Uterus (tissue), 4 donors: ENCODE results near the gene PTPRN2. TPM values are rescaled to one million over a fixed set of nuclear protein-coding genes. Genes with fewer than 3 reads are reported as not detected.
"Not testable (repeated sequence)": the region's sequence is repeated elsewhere in the genome, so short reads cannot be mapped to it uniquely, and the experiment has no call there.

Experiments
- DNase-seq, 2 donors: peaks; one replicate each; pipeline ENCODE4 v3.0.0-alpha.2; 2019 to 2020
- H3K27ac ChIP-seq, 2 donors: fragments of 200-600 bp; sonication (generic); 1 replicate in 1 of 2; 2 replicates in 1 of 2; pipeline ENCODE4 v1.5.1; 2016 to 2018
- H3K27me3 ChIP-seq, 2 donors: fragments of 200-600 bp; sonication (generic); one replicate each; pipeline ENCODE4 v1.5.1; 2018 to 2019; ENCODE audit warnings: control low read depth in 1 of 2
- H3K36me3 ChIP-seq, 2 donors: fragments of 200-600 bp; sonication (generic); one replicate each; pipeline ENCODE4 v1.5.1; 2019; ENCODE audit warnings: control low read depth in 1 of 2
- H3K4me1 ChIP-seq, 2 donors: fragments of 200-600 bp; sonication (generic); one replicate each; pipeline ENCODE4 v1.5.1; 2018 to 2019; ENCODE audit warnings: control low read depth in 1 of 2
- H3K4me3 ChIP-seq, 2 donors: fragments of 200-600 bp; sonication (generic); 1 replicate in 1 of 2; 2 replicates in 1 of 2; pipeline ENCODE4 v1.5.1; 2018 to 2019; ENCODE audit warnings: mild to moderate bottlenecking in 1 of 2
- H3K9me3 ChIP-seq, 2 donors: fragments of 200-600 bp; sonication (generic); one replicate each; pipeline ENCODE4 v1.5.1; 2019; ENCODE audit warnings: control low read depth in 1 of 2
- CTCF ChIP-seq, 4 experiments: fragments of 200-600 bp in 2 of 4; fragments of 450-650 bp in 2 of 4; sonication (generic) in 2 of 4; IDR thresholded peaks; one replicate each; pipeline ENCODE4 v1.5.1; 2016 to 2019; ENCODE audit warnings: antibody characterized with exemption in 4 of 4, mild to moderate bottlenecking in 2 of 4, moderate library complexity in 1 of 4
- POLR2A ChIP-seq, 2 donors: fragments of 450-650 bp; IDR thresholded peaks; one replicate each; pipeline ENCODE4 v1.6.1; 2016; ENCODE audit warnings: antibody characterized with exemption in 2 of 2, mild to moderate bottlenecking in 1 of 2, moderate library complexity in 1 of 2
- intact Hi-C: fragments of 100-400 bp; cut with DNase I; formaldehyde crosslinking; loops from one replicate; pipeline ENCODE4 v1.15.1; 2023; ENCODE audit warnings: low total_unique reads
- total RNA-seq, 4 donors: library from RNA; depleted of rRNA in 3 of 4; stranded (reverse); fragments of >200 nt in 3 of 4; gene quantifications; one replicate each; pipeline versions ENCODE4 v1.1.0 to v1.2.4, GENCODE V29; 2014 to 2023
- donor health status: DM: yes; HTN: yes; CAD: no.

Gene PTPRN2
- total RNA-seq, 4 donors from 2014 or later: 1.2 to 5.2 (median 2.3) TPM

GRCh38 chr7:158378978-158379377, 208.6 kb downstream of the PTPRN2 start:
- no peaks in the 10 kb centered on the region for H3K27me3 ChIP-seq
- H3K27ac ChIP-seq: no peak overlapping the region
- no peak for TF ChIP-seq CTCF (IDR thresholded peaks at IDR 0.05)
- no peak for TF ChIP-seq POLR2A (IDR thresholded peaks at IDR 0.05)
- intact Hi-C loops: no loop called here
- no peak overlapping the region for H3K4me3 ChIP-seq
- no peak for DNase-seq
- H3K9me3 ChIP-seq: no peaks in the 10 kb centered on the region
- H3K36me3 ChIP-seq: no peaks in the 10 kb centered on the region
- H3K4me1 ChIP-seq: no peaks in the 10 kb centered on the region

- no peak overlapping the region for H3K27ac ChIP-seq
- DNase-seq: no peak
- intact Hi-C loops: no loop called here
These were observed 209.6 kb downstream of the PTPRN2 start for GRCh38 chr7:158377800-158378623.

GRCh38 chr7:158376839-158377186, 210.8 kb downstream of the PTPRN2 start:
- H3K27me3 ChIP-seq, H3K4me3 ChIP-seq, H3K27ac ChIP-seq, H3K9me3 ChIP-seq, DNase-seq, H3K36me3 ChIP-seq, intact Hi-C loops, H3K4me1 ChIP-seq: not testable (repeated sequence)

More at GRCh38 chr7:158377800-158378623, 209.6 kb downstream of the PTPRN2 start:
- TF ChIP-seq CTCF (IDR thresholded peaks at IDR 0.05) (no peak), POLR2A (IDR thresholded peaks at IDR 0.05) (no peak)
- no peak overlapping the region for H3K4me3 ChIP-seq
- no peaks in the 10 kb centered on the region for H3K9me3 ChIP-seq
- H3K27me3 ChIP-seq: no peaks in the 10 kb centered on the region
- no peaks in the 10 kb centered on the region for H3K36me3 ChIP-seq
- H3K4me1 ChIP-seq: no peaks in the 10 kb centered on the region

- intact Hi-C loops, H3K9me3 ChIP-seq, H3K27me3 ChIP-seq, H3K36me3 ChIP-seq, H3K27ac ChIP-seq, DNase-seq, H3K4me1 ChIP-seq, H3K4me3 ChIP-seq: not testable (repeated sequence)
These were observed 211.3 kb downstream of the PTPRN2 start for GRCh38 chr7:158376146-158376838.

GRCh38 chr7:158375034-158375433, 212.6 kb downstream of the PTPRN2 start:
- Histone ChIP-seq H3K4me1 (no peaks in the 10 kb centered on the region), H3K27me3 (no peaks in the 10 kb centered on the region), H3K36me3 (no peaks in the 10 kb centered on the region), H3K27ac (no peak overlapping the region), H3K9me3 (no peaks in the 10 kb centered on the region), H3K4me3 (no peak overlapping the region)
- DNase-seq: no peak
- intact Hi-C loops: no loop called here
- TF ChIP-seq POLR2A (IDR thresholded peaks at IDR 0.05): no peak
- TF ChIP-seq CTCF (IDR thresholded peaks at IDR 0.05): no peak

GRCh38 chr7:158374586-158374985, 213.0 kb downstream of the PTPRN2 start:
- Histone ChIP-seq H3K9me3 (no peaks in the 10 kb centered on the region), H3K27ac (no peak overlapping the region), H3K4me1 (no peaks in the 10 kb centered on the region), H3K36me3 (no peaks in the 10 kb centered on the region), H3K4me3 (no peak overlapping the region), H3K27me3 (no peaks in the 10 kb centered on the region)
- intact Hi-C loops: no loop called here
- DNase-seq: no peak
- no peak for TF ChIP-seq POLR2A (IDR thresholded peaks at IDR 0.05)
- no peak for TF ChIP-seq CTCF (IDR thresholded peaks at IDR 0.05)
